B cell (primary cell): ENCODE data around the gene C2orf81. TPM values are rescaled to one million over a fixed set of nuclear protein-coding genes. Genes with fewer than 3 reads are reported as not detected.

Source experiments
- ATAC-seq: fragments of 200-7000 bp; cut with Tn5 transposase; one replicate; pipeline ENCODE4 v1.10.0; 2021; ENCODE audit warnings: low read depth, mild to moderate bottlenecking, moderate number of reproducible peaks, moderate library complexity
- CTCF ChIA-PET: fragments of 350-600 bp; sonication (Branson Sonifier 250); formaldehyde crosslinking; loops from one replicate; lab custom pipeline; 2021; ENCODE audit warnings: antibody characterized with exemption, inconsistent platforms; lab: Charles Lee
- POLR2A ChIA-PET: fragments of 350-600 bp; sonication (Branson Sonifier 250); formaldehyde crosslinking; loops from one replicate; lab custom pipeline; 2021; ENCODE audit warnings: antibody characterized with exemption; lab: Charles Lee
- DNase-seq: peaks from one replicate; pipeline ENCODE4 v3.0.0; 2013
- H2AFZ ChIP-seq: 2 replicates; pipeline ENCODE4 v1.6.1; 2012; ENCODE audit warnings: mild to moderate bottlenecking, low read depth, low read length; ENCODE audit not compliant: insufficient read depth, poor library complexity, severe bottlenecking
- H3K27ac ChIP-seq, 2 donors: 1 replicate in 1 of 2; 2 replicates in 1 of 2; pipeline ENCODE4 v1.5.1; 2012 to 2013; ENCODE audit warnings: low read length in 2 of 2, mild to moderate bottlenecking in 2 of 2, moderate library complexity in 1 of 2
- H3K27me3 ChIP-seq, 4 experiments: fragments of 200-600 bp in 1 of 4; sonication (generic) in 1 of 4; replicated peaks in 1 of 4; 1 replicate in 2 of 4; 2 replicates in 2 of 4; pipeline versions ENCODE4 v1.6.1 to v1.7.0; 2013 to 2016; ENCODE audit warnings: low read length in 3 of 4, mild to moderate bottlenecking in 2 of 4, mixed read lengths in 1 of 4, moderate library complexity in 1 of 4; ENCODE audit not compliant: insufficient read depth in 4 of 4, control insufficient read depth in 3 of 4; ENCODE audit errors: control extremely low read depth in 1 of 4
- H3K36me3 ChIP-seq, 2 experiments: replicated peaks in 1 of 2; 1 replicate in 1 of 2; 2 replicates in 1 of 2; pipeline versions ENCODE4 v1.6.1 to v1.7.1; 2013; ENCODE audit warnings: low read length in 1 of 2; ENCODE audit not compliant: insufficient read depth in 2 of 2, control insufficient read depth in 1 of 2; ENCODE audit errors: control extremely low read depth in 1 of 2, extremely low read depth in 1 of 2
- H3K4me1 ChIP-seq, 2 donors: fragments of 200-600 bp in 1 of 2; sonication (generic) in 1 of 2; 1 replicate in 1 of 2; 2 replicates in 1 of 2; pipeline versions ENCODE4 v1.5.1 to v1.6.1; 2013 to 2017; ENCODE audit warnings: low read length in 2 of 2; ENCODE audit not compliant: control insufficient read depth in 2 of 2, insufficient read depth in 2 of 2
- H3K4me2 ChIP-seq: replicated peaks from 2 replicates; pipeline ENCODE3; 2012; ENCODE audit warnings: mild to moderate bottlenecking, low read depth, low read length; ENCODE audit not compliant: poor library complexity, severe bottlenecking
- H3K4me3 ChIP-seq, 5 experiments: fragments of 200-600 bp in 1 of 5; sonication (generic) in 1 of 5; 1 replicate in 3 of 5; 2 replicates in 2 of 5; pipeline versions ENCODE4 v1.5.1 to v1.7.0; 2011 to 2016; ENCODE audit warnings: low read length in 4 of 5, mild to moderate bottlenecking in 4 of 5, low read depth in 2 of 5, control low read depth in 1 of 5, moderate library complexity in 1 of 5; ENCODE audit not compliant: insufficient read depth in 1 of 5; ENCODE audit errors: control extremely low read depth in 1 of 5, extremely low read depth in 1 of 5
- H3K79me2 ChIP-seq: fragments of 200-600 bp; sonication (generic); one replicate; pipeline ENCODE4 v1.6.0; 2016; ENCODE audit warnings: low read length; ENCODE audit not compliant: control insufficient read depth, insufficient read depth
- H3K9ac ChIP-seq: fragments of 200-600 bp; sonication (generic); 2 replicates; pipeline ENCODE4 v1.6.1; 2017; ENCODE audit warnings: mild to moderate bottlenecking, low read length, moderate library complexity
- H3K9me3 ChIP-seq, 3 donors: one replicate each; pipeline versions ENCODE4 v1.6.1 to v1.7.1; 2013; ENCODE audit warnings: low read length in 2 of 3; ENCODE audit not compliant: control insufficient read depth in 2 of 3, insufficient read depth in 1 of 3; ENCODE audit errors: control extremely low read depth in 1 of 3
- H4K20me1 ChIP-seq: 2 replicates; pipeline ENCODE4 v1.6.0; 2012; ENCODE audit warnings: mild to moderate bottlenecking, low read length; ENCODE audit not compliant: insufficient read depth, control insufficient read depth, poor library complexity, severe bottlenecking
- H3K27ac Mint-ChIP-seq: one replicate; pipeline ENCODE4 v1.8.0; 2021; ENCODE audit warnings: mixed read lengths
- H3K27me3 Mint-ChIP-seq: one replicate; pipeline ENCODE4 v1.8.0; 2021; ENCODE audit warnings: mixed read lengths
- H3K4me1 Mint-ChIP-seq: one replicate; pipeline ENCODE4 v1.8.0; 2021; ENCODE audit warnings: mixed read lengths
- H3K4me3 Mint-ChIP-seq: one replicate; pipeline ENCODE4 v1.8.0; 2021; ENCODE audit warnings: mixed read lengths
- H3K9me3 Mint-ChIP-seq: one replicate; pipeline ENCODE4 v1.8.0; 2022; ENCODE audit warnings: mixed read lengths; ENCODE audit not compliant: insufficient read depth
- CTCF ChIP-seq: fragments of 200-600 bp; IDR thresholded peaks from one replicate; pipeline ENCODE4 v1.8.0; 2022; ENCODE audit warnings: antibody characterized with exemption, mild to moderate bottlenecking
- EZH2 ChIP-seq: IDR thresholded peaks from 2 replicates; pipeline ENCODE4 v1.6.1; 2012; ENCODE audit warnings: borderline replicate concordance, low read depth, mild to moderate bottlenecking, moderate library complexity, low read length; ENCODE audit not compliant: insufficient read depth, poor library complexity, severe bottlenecking
- WGBS: methylation state at CpG from one replicate; pipeline ENCODE4 v1.1.5; 2013; ENCODE audit warnings: missing lambda C conversion rate; ENCODE audit not compliant: insufficient coverage; 5-methylcytosine and 5-hydroxymethylcytosine counted together
- intact Hi-C: fragments of 100-400 bp; cut with micrococcal nuclease; formaldehyde crosslinking; loops from one replicate; pipeline ENCODE4 v1.10.0; 2022
- polyA plus RNA-seq: library from polyadenylated mRNA; depleted of rRNA; stranded (reverse); fragments of >200 nt; gene quantifications from 2 replicates; pipeline ENCODE4 v1.2.3, GENCODE V29; 2012
- total RNA-seq, 2 donors: library from RNA; stranded (reverse); fragments of 120-200 nt in 1 of 2; gene quantifications; 1 replicate in 1 of 2; 2 replicates in 1 of 2; pipeline versions ENCODE4 v1.2.3 to v1.2.4, GENCODE V29; 2013 to 2022

The C2orf81 gene
- total and polyA plus RNA-seq, 2 donors (not counting 1 experiment from before 2014, with no cell fraction given): 5.4 to 8.6 TPM

DNA sequence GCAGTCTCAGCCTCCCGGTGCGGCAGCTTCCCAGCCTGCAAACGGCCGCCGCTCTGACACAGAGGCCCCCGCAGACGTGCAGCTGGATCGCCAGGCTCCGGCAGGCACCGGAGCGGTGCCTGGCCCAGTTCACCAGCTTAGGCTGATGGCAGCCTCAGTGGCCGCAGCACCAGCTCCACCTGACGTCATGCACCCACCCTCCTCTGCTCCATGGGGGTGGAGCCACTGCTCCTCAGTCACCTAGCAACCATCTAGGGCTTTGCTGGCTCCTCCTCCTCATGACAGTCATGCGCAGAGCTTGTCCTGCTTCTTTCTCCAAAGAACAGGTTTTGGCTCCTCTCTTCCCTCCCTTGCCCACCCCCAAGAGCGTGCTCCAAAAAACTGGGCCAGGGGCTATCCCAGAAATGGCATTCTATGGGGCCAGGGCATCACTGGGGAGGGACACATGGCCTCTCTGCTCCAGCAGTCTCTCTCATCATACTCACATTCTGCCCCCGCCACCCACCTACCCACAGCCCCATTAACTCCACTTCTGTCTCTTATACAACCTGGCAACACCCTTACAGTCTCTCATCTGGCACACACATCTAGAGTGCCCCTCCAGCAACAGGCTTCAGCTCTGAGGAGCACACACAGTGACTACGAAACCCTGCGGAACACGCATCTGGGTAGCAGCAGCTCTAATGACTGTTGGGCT is 46.8 kb downstream of the C2orf81 start:
- H3K27ac ChIP-seq: no peak overlapping the region
- TF ChIP-seq CTCF (no peak), EZH2 (no peak)
- H3K4me1 Mint-ChIP-seq: peaks cover 3% of the 10 kb centered on the region
- H2AFZ ChIP-seq: no peak overlapping the region
- H3K79me2 ChIP-seq: peaks cover 7% of the 10 kb centered on the region
- peaks cover 41% of the 10 kb centered on the region for H4K20me1 ChIP-seq
- H3K4me3 Mint-ChIP-seq: no peak overlapping the region
- no peak for DNase-seq
- no peaks in the 10 kb centered on the region for H3K9me3 Mint-ChIP-seq
- peaks cover 3 to 59% of the 10 kb centered on the region in 2 experiments for H3K36me3 ChIP-seq
- H3K4me3 ChIP-seq: no peak overlapping the region
- no peak for ATAC-seq
- no peak overlapping the region for H3K9ac ChIP-seq
- POLR2A ChIA-PET: no interaction called here
- no peak overlapping the region for H3K4me2 ChIP-seq
- intact Hi-C loops: no loop called here
- peaks cover 0 to under 1% of the 10 kb centered on the region in 2 donors for H3K4me1 ChIP-seq
- CTCF ChIA-PET: interaction anchor here (1.3 to 3.4 kb wide), 2 partner anchors 40 to 158 kb away, joined by 3 to 10 read pairs; no protein-coding TSS in a partner anchor
- no peaks in the 10 kb centered on the region for H3K27me3 Mint-ChIP-seq
- 96% methylated on average over 19 of the region's 19 CpGs for WGBS
- H3K27ac Mint-ChIP-seq: no peak overlapping the region
- H3K27me3 ChIP-seq: no peaks in the 10 kb centered on the region
- no peaks in the 10 kb centered on the region for H3K9me3 ChIP-seq

DNA sequence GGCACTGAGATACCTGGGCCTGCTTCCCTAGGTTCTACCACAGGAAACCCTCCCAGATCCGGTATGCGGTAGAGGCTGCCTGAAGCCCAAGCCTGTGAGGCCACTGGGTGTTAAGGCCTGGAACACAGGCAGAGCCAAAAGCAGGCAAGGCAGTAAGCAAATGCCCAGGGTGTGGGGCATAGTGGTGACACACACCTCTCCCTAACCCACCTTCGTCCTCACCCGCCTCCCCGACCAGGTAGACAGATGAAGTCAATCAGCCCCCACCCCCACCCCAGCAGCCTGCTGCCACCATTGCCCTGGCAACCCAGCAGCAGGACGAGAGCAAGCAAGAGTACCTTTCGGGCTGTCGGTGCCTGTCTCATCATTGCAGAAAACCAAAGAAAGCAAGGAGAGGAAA is 47.4 kb downstream of the C2orf81 start:
- no peak overlapping the region for H3K9ac ChIP-seq
- WGBS: 98% methylated on average over 7 of the region's 8 CpGs
- H2AFZ ChIP-seq: no peak overlapping the region
- no peaks in the 10 kb centered on the region for H3K4me1 ChIP-seq
- no peak overlapping the region for H3K27ac ChIP-seq
- H3K79me2 ChIP-seq: peaks cover under 1% of the 10 kb centered on the region
- intact Hi-C loops: no loop called here
- no peak overlapping the region for H3K4me3 ChIP-seq
- peaks cover 3 to 64% of the 10 kb centered on the region in 2 experiments for H3K36me3 ChIP-seq
- ChIA-PET CTCF (interaction anchor here (1.3 kb wide), 1 partner anchor 159 kb away, joined by 3 read pairs; no protein-coding TSS in a partner anchor), POLR2A (no interaction called here)
- no peak overlapping the region for H3K4me2 ChIP-seq
- peaks cover 35% of the 10 kb centered on the region for H4K20me1 ChIP-seq
- Mint-ChIP-seq H3K4me3 (no peak overlapping the region), H3K4me1 (peaks cover 2% of the 10 kb centered on the region), H3K27ac (no peak overlapping the region), H3K27me3 (no peaks in the 10 kb centered on the region), H3K9me3 (no peaks in the 10 kb centered on the region)
- ATAC-seq (no peak), DNase-seq (no peak)
- H3K27me3 ChIP-seq: no peaks in the 10 kb centered on the region
- TF ChIP-seq EZH2: no peak
- TF ChIP-seq CTCF: no peak
- H3K9me3 ChIP-seq: no peaks in the 10 kb centered on the region
